Spinal cord (tissue), 10 donors: ENCODE results near the gene JAZF1. TPM values are rescaled to one million over a fixed set of nuclear protein-coding genes. Genes with fewer than 3 reads are reported as not detected.
A peak's percentile ranks its signal among the peaks of the same experiment; 100 is the strongest.

Experiments used
- DNase-seq, 6 donors: peaks; one replicate each; pipeline versions ENCODE4 v3.0.0 to v3.0.0-alpha.2; 2013 to 2015; ENCODE audit warnings: low spot score in 6 of 6, low read depth in 4 of 6
- H3K27ac ChIP-seq: one replicate; pipeline ENCODE4 v1.5.1; 2013; ENCODE audit warnings: low read depth, low read length, control low read depth
- H3K27me3 ChIP-seq: one replicate; pipeline ENCODE4 v1.6.1; 2013; ENCODE audit warnings: low read length; ENCODE audit not compliant: control insufficient read depth, insufficient read depth
- H3K36me3 ChIP-seq: one replicate; pipeline ENCODE4 v1.6.1; 2013; ENCODE audit warnings: low read length; ENCODE audit not compliant: control insufficient read depth, insufficient read depth
- H3K4me1 ChIP-seq: one replicate; pipeline ENCODE4 v1.6.1; 2013; ENCODE audit warnings: low read length; ENCODE audit not compliant: control insufficient read depth, insufficient read depth
- H3K4me3 ChIP-seq: one replicate; pipeline ENCODE4 v1.5.1; 2013; ENCODE audit warnings: low read depth, low read length, control low read depth
- H3K9me3 ChIP-seq: one replicate; pipeline ENCODE4 v1.6.1; 2013; ENCODE audit warnings: low read length; ENCODE audit not compliant: control insufficient read depth, insufficient read depth
- WGBS: methylation state at CpG from one replicate; pipeline ENCODE4 v1.1.5; 2013; ENCODE audit warnings: missing lambda C conversion rate; ENCODE audit not compliant: insufficient coverage; 5-methylcytosine and 5-hydroxymethylcytosine counted together
- polyA plus RNA-seq, 2 donors: library from polyadenylated mRNA; unstranded; fragments of 120-200 nt; gene quantifications; one replicate each; pipeline ENCODE4 v1.2.1, GENCODE V29; 2013; ENCODE audit not compliant: insufficient read length in 2 of 2
- total RNA-seq, 2 donors: library from RNA; depleted of rRNA in 1 of 2; stranded (reverse); fragments of 120-200 nt in 1 of 2; fragments of >200 nt in 1 of 2; gene quantifications; one replicate each; pipeline versions ENCODE4 v1.2.3 to v1.2.4, GENCODE V29; 2013 to 2014
- donor health status: healthy.

JAZF1 gene
- total and polyA plus RNA-seq, 4 donors, result 20.7 to 66.0 (median 50.5) TPM

DNA sequence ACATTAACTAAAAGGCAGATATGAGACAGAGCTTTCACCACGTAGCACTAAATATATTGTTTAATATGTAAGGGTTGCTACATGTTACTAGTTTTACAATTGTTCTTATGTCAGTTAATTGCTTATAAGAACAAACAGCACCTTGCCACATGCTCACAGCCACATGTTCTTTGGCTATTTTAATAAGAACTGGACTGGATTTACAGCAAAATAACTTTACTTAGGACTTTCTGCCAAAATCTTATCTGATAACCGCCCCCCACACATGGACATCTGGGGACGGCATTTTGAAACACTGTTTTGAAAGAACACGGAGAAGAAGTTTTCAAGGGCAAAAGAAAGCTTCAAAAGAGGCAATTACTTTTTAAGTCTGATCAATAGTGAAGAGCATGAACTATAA, 45.3 kb downstream of the JAZF1 start:
- no CpG with 5 or more reads among the region's 4 CpGs for WGBS
- Histone ChIP-seq H3K36me3 (no peaks in the 10 kb centered on the region), H3K27me3 (no peaks in the 10 kb centered on the region), H3K9me3 (no peaks in the 10 kb centered on the region), H3K4me3 (no peak overlapping the region), H3K4me1 (peaks cover 10% of the 10 kb centered on the region), H3K27ac (no peak overlapping the region)
- DNase-seq, result no peak

DNA sequence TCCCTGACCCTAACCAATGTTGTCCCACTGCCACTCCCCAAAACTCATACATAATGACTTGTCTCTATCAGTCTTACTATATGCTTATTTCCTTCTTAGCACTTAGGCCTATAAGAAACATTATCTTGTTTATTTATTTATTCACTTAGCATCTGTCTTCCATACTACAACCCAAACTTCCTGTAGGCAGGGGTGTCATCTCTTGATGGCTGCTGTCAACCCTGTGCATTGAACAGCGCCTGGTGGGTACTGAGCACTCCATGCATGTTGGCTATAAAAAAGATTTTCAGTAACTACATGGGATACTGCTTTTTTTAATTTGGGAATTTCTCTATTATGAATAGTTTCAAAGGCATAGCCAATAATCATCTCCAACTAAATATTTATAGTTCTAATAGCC, 46.7 kb downstream of the JAZF1 start:
- peaks cover 10% of the 10 kb centered on the region for H3K4me1 ChIP-seq
- H3K36me3 ChIP-seq, result no peaks in the 10 kb centered on the region
- no peaks in the 10 kb centered on the region for H3K27me3 ChIP-seq
- no peaks in the 10 kb centered on the region for H3K9me3 ChIP-seq
- H3K27ac ChIP-seq, result no peak overlapping the region
- H3K4me3 ChIP-seq, result no peak overlapping the region
- WGBS, result no CpG with 5 or more reads among the region's 1 CpG
- DNase-seq, result no peak

DNA sequence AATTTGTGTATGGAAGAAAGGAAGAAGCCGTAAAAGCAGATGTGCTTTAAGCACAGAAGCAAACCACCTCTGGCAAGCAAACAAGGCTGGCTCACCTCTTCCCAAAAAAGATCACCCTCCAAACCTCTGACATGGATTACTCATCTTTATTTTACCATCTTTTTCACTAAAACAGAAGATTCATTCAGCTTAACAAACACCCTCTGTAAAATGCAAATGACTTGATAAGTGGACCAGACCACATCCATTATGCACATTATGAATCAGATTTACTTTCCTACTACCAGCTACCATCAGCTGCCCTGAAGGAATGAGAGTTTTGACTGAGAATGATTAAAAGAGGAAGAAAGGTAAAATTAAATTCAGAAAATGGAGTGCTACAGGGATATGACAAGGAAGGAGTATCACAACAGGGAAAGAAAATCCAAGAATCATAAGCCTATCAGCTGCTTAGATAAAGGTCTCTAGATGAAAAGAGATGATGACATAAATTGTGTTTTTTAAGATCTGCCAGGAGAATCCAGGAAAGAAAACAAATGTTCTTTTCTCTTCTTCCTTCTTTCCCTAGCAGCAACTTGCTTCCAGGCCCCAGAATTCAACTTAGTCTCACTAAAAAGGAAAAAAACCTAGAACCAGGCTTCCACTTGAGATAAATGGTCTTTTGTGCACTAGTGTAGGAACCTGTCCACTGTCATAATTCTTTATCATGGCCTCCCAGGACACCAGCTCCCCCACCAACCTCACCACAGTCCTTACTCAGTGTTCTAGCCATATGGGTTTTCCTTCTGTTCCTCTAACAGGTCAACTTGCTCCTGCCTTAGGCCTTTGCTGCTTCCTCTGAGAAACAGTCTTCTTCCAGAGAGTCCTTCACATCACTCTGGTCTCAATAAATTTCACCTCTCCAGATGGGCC, 47.4 kb downstream of the JAZF1 start:
- H3K27me3 ChIP-seq, result no peaks in the 10 kb centered on the region
- no peak overlapping the region for H3K4me3 ChIP-seq
- peaks cover 10% of the 10 kb centered on the region for H3K4me1 ChIP-seq
- DNase-seq, result no peak
- H3K36me3 ChIP-seq, result no peaks in the 10 kb centered on the region
- H3K27ac ChIP-seq, result no peak overlapping the region
- H3K9me3 ChIP-seq, result no peaks in the 10 kb centered on the region
- WGBS, result 100% methylated on average over 1 of the region's 1 CpG

DNA sequence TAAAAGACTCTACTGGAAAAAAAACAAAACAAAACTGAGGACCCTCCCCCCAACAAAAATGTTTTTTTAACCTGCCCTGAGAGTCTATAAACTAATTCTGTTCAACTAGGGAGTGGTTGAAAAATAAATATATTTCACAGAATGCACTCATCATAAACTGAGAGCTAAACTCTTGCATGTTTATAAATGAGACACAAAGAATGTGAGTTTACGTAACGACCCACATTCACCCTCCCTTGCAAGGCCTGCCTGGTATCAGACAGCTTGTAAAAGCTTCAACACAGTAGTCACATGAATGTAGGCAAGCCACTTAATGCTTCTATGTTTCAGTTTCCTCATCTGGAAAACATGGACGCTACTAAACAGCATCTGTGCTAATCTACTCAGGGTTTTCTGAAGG, 50.3 kb downstream of the JAZF1 start:
- Histone ChIP-seq H3K4me1 (peaks cover 8% of the 10 kb centered on the region), H3K27me3 (no peaks in the 10 kb centered on the region), H3K4me3 (no peak overlapping the region), H3K27ac (peak overlapping the region; percentile 2), H3K36me3 (no peaks in the 10 kb centered on the region), H3K9me3 (no peaks in the 10 kb centered on the region)
- WGBS, result 100% methylated on average over 1 of the region's 3 CpGs
- DNase-seq, result no peak

DNA sequence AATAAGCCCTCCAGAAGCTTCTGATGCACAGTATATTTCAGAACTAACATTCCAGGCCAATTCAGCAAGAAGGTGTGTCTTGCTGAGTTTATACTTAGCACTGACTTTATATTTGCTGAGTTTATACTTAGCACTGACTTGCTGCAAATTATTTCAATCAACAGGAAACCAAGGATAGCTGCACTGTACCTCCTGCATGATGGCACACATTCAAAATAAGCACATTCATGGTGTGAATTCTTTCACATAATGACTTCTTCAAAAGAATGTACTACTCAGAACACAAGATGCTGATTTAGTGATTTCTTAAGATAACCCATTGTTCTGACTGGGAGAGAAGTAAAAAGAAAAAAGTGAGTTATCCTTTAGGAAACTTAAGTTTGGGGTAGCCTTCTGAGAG, 52.0 kb downstream of the JAZF1 start:
- Histone ChIP-seq H3K4me1 (peaks cover 8% of the 10 kb centered on the region), H3K36me3 (no peaks in the 10 kb centered on the region), H3K9me3 (no peaks in the 10 kb centered on the region), H3K27me3 (no peaks in the 10 kb centered on the region), H3K27ac (no peak overlapping the region), H3K4me3 (no peak overlapping the region)
- DNase-seq, result peak in 1 of 6 donors; percentile 42

DNA sequence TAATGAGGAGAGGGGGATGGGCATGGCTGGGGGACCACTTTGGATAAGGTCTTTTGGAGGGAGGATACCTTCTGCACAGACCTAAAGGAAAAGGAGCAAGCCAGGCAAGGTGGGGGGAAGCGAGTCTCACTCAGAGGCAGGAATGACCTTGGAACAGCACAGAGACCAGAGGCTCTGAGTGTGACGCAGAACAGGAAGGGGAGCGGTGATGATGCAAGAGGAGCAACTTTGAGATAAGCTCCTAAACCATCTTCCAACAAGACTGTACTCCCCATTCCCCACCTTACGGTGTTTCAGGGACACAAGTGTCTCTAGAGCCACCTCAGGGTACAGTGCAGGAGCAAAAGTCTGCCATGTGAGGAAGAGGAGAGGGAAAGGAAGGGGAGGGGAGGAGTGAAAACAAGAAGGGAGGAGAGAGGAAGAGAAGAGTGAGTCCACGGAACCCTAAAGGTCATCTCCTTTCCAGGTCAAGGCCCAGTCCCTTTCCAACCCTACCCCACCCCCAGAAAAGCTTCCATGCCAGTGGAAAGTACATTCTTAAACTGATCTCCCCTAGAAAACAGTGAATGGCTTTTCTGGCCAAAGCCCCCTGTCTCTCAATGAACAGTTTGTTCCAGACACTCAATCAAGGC, 54.1 kb downstream of the JAZF1 start:
- no peak for DNase-seq
- no CpG with 5 or more reads among the region's 5 CpGs for WGBS
- Histone ChIP-seq H3K36me3 (no peaks in the 10 kb centered on the region), H3K27me3 (no peaks in the 10 kb centered on the region), H3K9me3 (no peaks in the 10 kb centered on the region), H3K4me1 (peaks cover 5% of the 10 kb centered on the region), H3K27ac (no peak overlapping the region), H3K4me3 (no peak overlapping the region)

DNA sequence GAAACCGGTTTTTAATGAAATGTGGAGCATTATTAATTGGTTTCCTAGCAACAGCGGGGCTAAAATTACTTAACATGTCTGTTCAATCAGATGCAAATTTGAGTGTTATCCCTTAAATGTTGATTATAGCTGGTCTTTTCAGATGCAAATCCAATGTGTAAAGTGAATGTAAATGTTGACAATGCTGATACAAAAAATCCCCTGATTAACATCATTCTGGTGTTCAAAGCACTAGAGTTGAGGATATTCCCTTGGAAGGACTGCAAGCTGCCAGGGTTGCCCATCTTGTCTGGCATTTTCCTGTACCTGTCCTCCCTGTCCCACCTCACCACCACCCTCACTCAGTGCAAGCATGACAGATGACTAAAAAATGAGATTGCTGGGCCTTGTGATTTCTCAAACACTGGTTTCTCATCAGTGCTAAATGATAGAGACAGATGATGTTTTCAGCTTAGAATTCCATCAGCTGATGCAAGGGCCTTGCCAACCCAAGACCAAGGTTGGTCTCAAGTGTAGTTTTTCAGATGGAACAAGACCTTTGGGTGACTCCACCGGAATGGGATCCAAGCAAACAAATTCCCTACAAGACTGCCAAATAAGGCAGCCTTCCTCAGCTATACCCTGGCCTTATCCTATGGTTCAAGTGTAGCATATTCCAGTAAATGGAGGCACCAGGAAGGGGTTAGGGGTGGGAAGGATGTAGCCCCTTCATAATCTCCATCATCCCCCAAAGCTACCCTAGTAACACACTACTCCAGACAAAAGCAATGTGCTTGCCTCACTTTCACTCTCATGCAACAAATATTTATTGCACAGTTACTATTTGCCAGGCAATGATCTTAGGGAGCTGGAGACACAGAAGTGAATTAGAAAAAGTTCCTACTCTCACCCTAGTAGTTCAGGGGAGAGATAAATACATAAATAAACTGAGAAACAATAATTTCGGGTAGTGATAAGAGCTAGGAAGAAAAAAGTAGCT, 54.9 kb downstream of the JAZF1 start:
- peak in 2 of 6 donors; percentile 67 to 78 for DNase-seq
- H3K27ac ChIP-seq, result no peak overlapping the region

DNA sequence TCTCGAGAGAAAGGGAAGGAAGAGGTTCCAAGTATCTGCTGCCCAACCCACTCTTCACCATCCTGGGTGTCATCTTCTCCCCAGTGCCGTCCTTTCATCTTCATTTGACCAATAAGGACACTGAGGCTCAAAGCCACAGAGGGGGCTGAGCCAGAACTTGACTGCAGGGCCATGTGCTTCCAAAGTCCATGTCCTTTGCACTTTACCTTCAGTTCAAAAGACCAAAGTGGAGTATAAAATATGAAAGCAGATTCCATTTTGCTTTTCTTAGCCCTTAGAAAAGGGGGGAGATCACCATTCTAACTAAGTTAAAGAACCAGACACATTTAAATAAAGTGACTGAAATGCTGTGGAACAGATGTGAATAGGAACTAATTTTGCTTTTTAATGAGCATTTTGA, 56.2 kb downstream of the JAZF1 start:
- DNase-seq, result no peak
- Histone ChIP-seq H3K4me1 (peaks cover 5% of the 10 kb centered on the region), H3K36me3 (no peaks in the 10 kb centered on the region), H3K27me3 (no peaks in the 10 kb centered on the region), H3K4me3 (no peak overlapping the region), H3K27ac (no peak overlapping the region), H3K9me3 (no peaks in the 10 kb centered on the region)
- 86% methylated on average over 1 of the region's 2 CpGs for WGBS

More for the DNA sequence above, 54.9 kb downstream of the JAZF1 start:
- WGBS, result 40% methylated on average over 2 of the region's 4 CpGs
- H3K9me3 ChIP-seq, result no peaks in the 10 kb centered on the region
- H3K36me3 ChIP-seq, result no peaks in the 10 kb centered on the region
- H3K4me1 ChIP-seq, result peaks cover 5% of the 10 kb centered on the region
- H3K4me3 ChIP-seq, result no peak overlapping the region
- no peaks in the 10 kb centered on the region for H3K27me3 ChIP-seq

DNA sequence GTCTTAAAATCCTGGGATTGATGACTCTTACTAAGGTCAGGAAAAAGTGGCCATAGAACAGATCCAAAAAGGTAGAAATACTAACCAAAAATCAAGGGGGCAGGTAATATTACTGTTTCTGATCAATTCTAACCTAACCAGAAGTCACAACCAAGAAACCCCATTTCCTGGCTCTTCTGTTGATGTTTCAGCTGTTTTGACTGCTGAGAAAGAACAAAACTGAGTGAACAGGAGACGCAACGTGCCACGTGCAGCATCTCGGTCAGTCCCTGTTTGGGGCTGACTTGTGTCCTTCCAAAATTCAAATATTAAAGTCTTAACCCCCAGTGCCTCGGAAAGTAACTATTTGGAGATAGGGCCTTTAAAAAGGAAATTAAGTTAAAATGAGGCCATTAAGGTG, 56.8 kb downstream of the JAZF1 start:
- 75% methylated on average over 4 of the region's 5 CpGs for WGBS
- Histone ChIP-seq H3K27ac (no peak overlapping the region), H3K4me1 (peaks cover 5% of the 10 kb centered on the region), H3K36me3 (no peaks in the 10 kb centered on the region), H3K9me3 (no peaks in the 10 kb centered on the region), H3K4me3 (no peak overlapping the region), H3K27me3 (no peaks in the 10 kb centered on the region)
- DNase-seq, result no peak
